ENCODE measurements around the gene LPAR1.

The LPAR1 gene

GRCh38 chr9:110939573-110939972 is 98.7 kb downstream of the LPAR1 start:
- TF ChIP-seq ZFP3 (CRISPR knock-in tag; IDR thresholded peaks at IDR 0.05) (no peak), CSDC2 (CRISPR knock-in tag; IDR thresholded peaks at IDR 0.05) (no peak), TCF4 (CRISPR knock-in tag; IDR thresholded peaks at IDR 0.05; ENCODE audit: borderline replicate concordance) (no peak), ZNF8 (CRISPR knock-in tag; IDR thresholded peaks at IDR 0.05) (no peak), ISL1 (CRISPR knock-in tag; IDR thresholded peaks at IDR 0.05) (no peak), GLIS3 (CRISPR knock-in tag; IDR thresholded peaks at IDR 0.05) (no peak), RARB (CRISPR knock-in tag; IDR thresholded peaks at IDR 0.05) (no peak), ARNTL (CRISPR knock-in tag; IDR thresholded peaks at IDR 0.05; ENCODE audit: borderline replicate concordance, low read depth) (no peak), OSR1 (CRISPR knock-in tag; IDR thresholded peaks at IDR 0.05) (no peak), ZC3H10 (CRISPR knock-in tag; IDR thresholded peaks at IDR 0.05) (no peak), ZNF70 (CRISPR knock-in tag; IDR thresholded peaks at IDR 0.05) (no peak), SNAI2 (CRISPR knock-in tag; IDR thresholded peaks at IDR 0.05) (no peak), ESRRG (CRISPR knock-in tag; IDR thresholded peaks at IDR 0.05) (no peak), ZFP30 (CRISPR knock-in tag; IDR thresholded peaks at IDR 0.05) (no peak), CREB5 (CRISPR knock-in tag; IDR thresholded peaks at IDR 0.05; ENCODE audit: low read depth) (no peak)
- TF ChIP-seq, protein P1, sequence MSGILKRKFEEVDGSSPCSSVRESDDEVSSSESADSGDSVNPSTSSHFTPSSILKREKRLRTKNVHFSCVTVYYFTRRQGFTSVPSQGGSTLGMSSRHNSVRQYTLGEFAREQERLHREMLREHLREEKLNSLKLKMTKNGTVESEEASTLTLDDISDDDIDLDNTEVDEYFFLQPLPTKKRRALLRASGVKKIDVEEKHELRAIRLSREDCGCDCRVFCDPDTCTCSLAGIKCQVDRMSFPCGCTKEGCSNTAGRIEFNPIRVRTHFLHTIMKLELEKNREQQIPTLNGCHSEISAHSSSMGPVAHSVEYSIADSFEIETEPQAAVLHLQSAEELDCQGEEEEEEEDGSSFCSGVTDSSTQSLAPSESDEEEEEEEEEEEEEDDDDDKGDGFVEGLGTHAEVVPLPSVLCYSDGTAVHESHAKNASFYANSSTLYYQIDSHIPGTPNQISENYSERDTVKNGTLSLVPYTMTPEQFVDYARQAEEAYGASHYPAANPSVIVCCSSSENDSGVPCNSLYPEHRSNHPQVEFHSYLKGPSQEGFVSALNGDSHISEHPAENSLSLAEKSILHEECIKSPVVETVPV (CRISPR knock-in tag; IDR thresholded peaks at IDR 0.05) = no peak
- TF ChIP-seq, protein P2, sequence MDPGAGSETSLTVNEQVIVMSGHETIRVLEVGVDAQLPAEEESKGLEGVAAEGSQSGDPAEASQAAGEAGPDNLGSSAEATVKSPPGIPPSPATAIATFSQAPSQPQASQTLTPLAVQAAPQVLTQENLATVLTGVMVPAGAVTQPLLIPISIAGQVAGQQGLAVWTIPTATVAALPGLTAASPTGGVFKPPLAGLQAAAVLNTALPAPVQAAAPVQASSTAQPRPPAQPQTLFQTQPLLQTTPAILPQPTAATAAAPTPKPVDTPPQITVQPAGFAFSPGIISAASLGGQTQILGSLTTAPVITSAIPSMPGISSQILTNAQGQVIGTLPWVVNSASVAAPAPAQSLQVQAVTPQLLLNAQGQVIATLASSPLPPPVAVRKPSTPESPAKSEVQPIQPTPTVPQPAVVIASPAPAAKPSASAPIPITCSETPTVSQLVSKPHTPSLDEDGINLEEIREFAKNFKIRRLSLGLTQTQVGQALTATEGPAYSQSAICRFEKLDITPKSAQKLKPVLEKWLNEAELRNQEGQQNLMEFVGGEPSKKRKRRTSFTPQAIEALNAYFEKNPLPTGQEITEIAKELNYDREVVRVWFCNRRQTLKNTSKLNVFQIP (CRISPR knock-in tag; IDR thresholded peaks at IDR 0.05; ENCODE audit: borderline replicate concordance, low read depth) = no peak
- no peak for ATAC-seq

- no peak for TF ChIP-seq TOX (CRISPR knock-in tag; IDR thresholded peaks at IDR 0.05; ENCODE audit: borderline replicate concordance)
- no peak for TF ChIP-seq ZFP30 (CRISPR knock-in tag; IDR thresholded peaks at IDR 0.05)
- TF ChIP-seq ZNF8 (CRISPR knock-in tag; IDR thresholded peaks at IDR 0.05) = no peak
- ATAC-seq = no peak
Measured at GRCh38 chr9:110939047-110939446, 99.2 kb downstream of the LPAR1 start.

DNA sequence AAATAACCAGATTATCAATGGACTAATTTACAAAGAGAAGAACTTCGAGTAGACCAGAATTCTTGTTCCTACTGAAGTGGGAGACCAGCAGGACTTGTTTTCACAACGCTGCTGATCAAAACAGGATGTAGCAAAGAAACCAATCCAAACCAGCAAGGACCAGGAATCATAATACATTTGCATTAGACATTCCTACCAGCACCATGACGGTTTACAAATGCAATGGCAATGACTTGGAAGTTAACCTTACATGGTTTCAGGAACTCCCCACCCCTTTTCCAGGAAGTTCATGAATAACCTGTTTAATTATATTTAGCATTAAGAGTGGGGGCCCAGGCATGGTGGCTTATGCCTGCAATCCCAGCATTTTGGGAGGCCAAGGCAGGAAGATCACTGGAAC is 100.0 kb downstream of the LPAR1 start:
- no peak for ATAC-seq

More for the DNA sequence above, 100.0 kb downstream of the LPAR1 start:
- no peak for TF ChIP-seq SNAI2 (CRISPR knock-in tag; IDR thresholded peaks at IDR 0.05)
- TF ChIP-seq PPARA (CRISPR knock-in tag; IDR thresholded peaks at IDR 0.05; ENCODE audit: borderline replicate concordance) = no peak
- TF ChIP-seq ZNF70 (CRISPR knock-in tag; IDR thresholded peaks at IDR 0.05) = no peak
- TF ChIP-seq ZFP30 (CRISPR knock-in tag; IDR thresholded peaks at IDR 0.05) = no peak
- no peak for TF ChIP-seq CREB5 (CRISPR knock-in tag; IDR thresholded peaks at IDR 0.05; ENCODE audit: low read depth)
- no peak for TF ChIP-seq PATZ1 (CRISPR knock-in tag; IDR thresholded peaks at IDR 0.05; ENCODE audit: borderline replicate concordance)
- TF ChIP-seq ZC3H10 (CRISPR knock-in tag; IDR thresholded peaks at IDR 0.05) = no peak
- TF ChIP-seq ESRRG (CRISPR knock-in tag; IDR thresholded peaks at IDR 0.05) = no peak
- TF ChIP-seq ZFP3 (CRISPR knock-in tag; IDR thresholded peaks at IDR 0.05) = no peak
- TF ChIP-seq RARB (CRISPR knock-in tag; IDR thresholded peaks at IDR 0.05) = no peak
- no peak for TF ChIP-seq ARNTL (CRISPR knock-in tag; IDR thresholded peaks at IDR 0.05; ENCODE audit: borderline replicate concordance, low read depth)
- TF ChIP-seq GLIS3 (CRISPR knock-in tag; IDR thresholded peaks at IDR 0.05) = no peak
- no peak for TF ChIP-seq ZNF565 (CRISPR knock-in tag; conservative IDR thresholded peaks at IDR 0.05; ENCODE audit: low read depth)
- no peak for TF ChIP-seq ZNF8 (CRISPR knock-in tag; IDR thresholded peaks at IDR 0.05)
- TF ChIP-seq BACH2 (CRISPR knock-in tag; IDR thresholded peaks at IDR 0.05; ENCODE audit: borderline replicate concordance) = no peak
- no peak for TF ChIP-seq ISL1 (CRISPR knock-in tag; IDR thresholded peaks at IDR 0.05)
- TF ChIP-seq TSHZ2 (CRISPR knock-in tag; IDR thresholded peaks at IDR 0.05) = no peak
- TF ChIP-seq CSDC2 (CRISPR knock-in tag; IDR thresholded peaks at IDR 0.05) = no peak
- no peak for TF ChIP-seq TCF4 (CRISPR knock-in tag; IDR thresholded peaks at IDR 0.05; ENCODE audit: borderline replicate concordance)
